UCSD-AML1 (cell line): Measurements from ENCODE around the gene ZMAT5.

Source experiments
- DNase-seq: peaks from one replicate; lab custom pipeline; 2025; ENCODE audit not compliant: unreplicated experiment; lab: John Stamatoyannopoulos, UW

The ZMAT5 gene

GRCh38 chr22:29787371-29787980 lies 20.7 kb upstream of the ZMAT5 start:
- no peak for DNase-seq

- no peak for DNase-seq
These were observed 19.2 kb upstream of the ZMAT5 start for GRCh38 chr22:29786031-29786430.

DNA sequence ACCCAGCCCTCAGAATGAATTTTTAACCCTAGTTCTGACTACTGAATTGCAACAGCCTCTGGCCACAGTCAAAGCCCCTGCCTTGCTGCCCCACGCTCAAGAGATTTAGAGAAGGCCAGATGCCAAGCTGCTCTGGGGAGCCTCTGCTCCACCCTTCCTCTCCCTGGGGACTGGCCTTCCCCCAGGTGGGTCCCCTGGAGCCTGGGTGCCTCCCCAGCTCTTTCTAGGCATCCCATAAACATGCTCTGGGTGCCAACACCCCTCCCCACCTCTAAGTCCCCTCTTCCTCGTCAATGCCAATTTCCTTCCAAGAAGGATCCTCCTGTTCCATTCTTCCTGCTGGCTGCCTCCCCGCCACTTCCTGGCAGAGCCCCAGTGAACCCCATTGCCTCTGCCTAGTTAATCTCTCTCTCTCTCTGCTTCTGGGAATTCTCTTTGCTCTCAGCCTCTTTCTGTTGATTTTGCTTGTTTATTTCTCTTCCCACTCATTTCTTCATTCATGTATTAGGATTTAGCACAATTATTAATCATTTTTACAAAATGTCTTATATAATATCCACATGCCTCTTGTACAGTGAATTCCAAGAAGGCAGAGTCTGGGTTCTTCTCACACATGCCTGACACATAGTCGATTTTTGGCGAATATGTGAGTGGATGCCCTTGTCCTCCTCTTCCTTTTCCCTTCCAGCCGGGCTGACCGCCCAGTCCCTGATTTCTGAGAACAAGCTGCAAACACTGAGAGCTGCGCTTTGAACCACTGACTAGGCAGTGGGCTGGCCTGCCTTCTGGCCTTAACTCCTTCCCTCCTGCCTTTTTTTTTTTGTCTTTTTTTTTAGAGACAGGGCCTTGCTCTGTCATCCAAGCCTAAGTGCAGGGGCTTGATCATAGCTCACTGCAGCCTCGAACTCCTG lies 17.9 kb upstream of the ZMAT5 start:
- no peak for DNase-seq

DNA sequence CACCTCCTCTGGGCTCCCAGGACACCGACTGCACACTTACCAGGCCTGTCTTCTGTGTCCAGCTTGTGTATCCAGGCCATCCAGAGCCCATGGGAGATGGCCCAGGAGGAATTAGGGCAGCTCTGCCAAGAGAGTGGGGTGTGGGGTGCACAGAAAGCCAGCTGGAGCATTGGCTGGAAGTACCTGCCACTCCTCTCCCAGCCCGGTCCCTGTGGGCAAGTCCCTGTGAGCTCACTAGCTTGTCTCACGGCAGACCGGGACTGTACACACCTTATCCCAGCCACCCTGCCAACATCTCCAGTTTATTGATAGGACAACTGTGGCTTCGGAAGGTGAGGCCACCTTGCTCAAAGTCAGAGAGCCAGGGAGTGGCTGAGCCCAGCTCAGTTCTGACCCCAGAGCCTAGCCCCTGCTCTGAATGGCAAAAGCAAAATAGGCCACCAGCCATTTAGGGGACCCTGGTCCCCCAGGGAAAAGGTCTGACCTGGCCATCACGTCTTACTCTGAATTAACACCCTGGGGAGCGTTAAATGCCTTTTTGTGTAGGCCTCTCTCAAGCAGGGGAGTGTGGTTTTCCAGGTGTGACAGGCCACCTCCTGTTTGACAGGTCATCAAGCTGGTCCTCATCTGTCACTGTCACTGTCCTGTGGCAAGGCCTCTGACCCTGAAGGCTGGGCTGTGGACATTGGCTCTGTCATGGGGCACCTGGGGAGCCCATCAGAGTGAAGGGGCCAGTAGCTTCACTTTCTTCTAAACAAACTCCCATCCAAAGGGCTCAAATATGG lies 15.4 kb upstream of the ZMAT5 start:
- no peak for DNase-seq

GRCh38 chr22:29780748-29781676 lies 14.2 kb upstream of the ZMAT5 start:
- no peak for DNase-seq

GRCh38 chr22:29780220-29780619 lies 13.4 kb upstream of the ZMAT5 start:
- DNase-seq: no peak

GRCh38 chr22:29773233-29773632 lies 6.4 kb upstream of the ZMAT5 start:
- no peak for DNase-seq

GRCh38 chr22:29772170-29772641 lies 5.4 kb upstream of the ZMAT5 start:
- no peak for DNase-seq

DNA sequence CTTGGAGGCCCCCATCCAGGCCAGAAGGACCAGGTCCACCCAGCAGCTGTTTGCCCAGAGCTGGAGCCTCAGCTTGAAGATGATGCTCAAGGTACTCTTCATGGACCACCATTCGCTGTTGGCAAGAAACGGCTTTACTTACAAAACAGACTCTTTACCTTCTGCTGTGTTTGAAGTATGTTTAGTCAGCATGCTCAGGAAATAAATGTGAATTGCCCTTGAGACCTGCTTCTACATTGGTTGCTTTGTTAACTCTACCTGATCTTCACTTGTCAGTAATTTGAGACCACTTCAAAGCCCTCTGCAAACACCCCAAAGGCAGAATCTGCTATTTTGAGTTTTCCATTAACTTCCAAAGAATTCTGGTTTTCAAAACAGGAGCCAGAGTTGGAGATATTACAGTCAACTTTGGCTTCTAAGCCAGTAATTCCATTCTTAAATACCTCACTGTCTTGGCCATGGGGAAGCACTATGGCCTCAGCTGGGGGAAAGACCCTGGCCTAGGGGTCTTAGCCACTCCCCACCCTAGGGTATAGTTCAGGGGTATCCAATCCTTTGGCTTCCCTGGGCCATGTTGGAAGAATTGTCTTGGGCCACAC lies 3.0 kb upstream of the ZMAT5 start:
- no peak for DNase-seq

DNA sequence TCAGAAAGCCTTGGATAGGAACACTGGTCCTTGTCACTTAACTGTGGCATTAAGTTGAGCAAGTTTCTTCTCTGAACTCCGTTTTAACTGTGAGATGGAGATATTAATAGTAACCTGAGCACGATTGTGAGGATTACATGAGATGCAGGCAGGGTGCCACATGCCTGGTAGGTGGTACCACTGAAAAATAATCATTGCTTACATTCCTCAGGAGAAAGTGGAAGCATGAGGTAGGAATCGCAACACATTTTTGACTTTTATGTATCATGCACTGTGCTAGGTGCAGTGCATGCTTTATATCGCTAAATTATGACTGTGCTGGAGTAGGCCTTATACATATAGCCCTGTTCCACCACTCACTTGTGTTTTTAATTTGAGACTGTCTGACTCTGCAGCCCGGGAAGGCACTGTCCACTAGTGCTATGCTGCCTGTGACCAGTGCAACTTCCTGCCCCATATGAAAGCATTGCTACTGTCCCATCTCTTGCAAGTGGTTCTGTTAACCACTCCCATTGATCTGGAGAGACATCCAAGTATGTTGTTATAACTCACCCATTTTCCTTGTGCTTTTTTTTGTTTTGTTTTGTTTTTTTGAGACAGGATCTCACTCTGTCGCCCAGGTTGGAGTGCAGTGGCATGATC lies 1.4 kb upstream of the ZMAT5 start:
- no peak for DNase-seq

DNA sequence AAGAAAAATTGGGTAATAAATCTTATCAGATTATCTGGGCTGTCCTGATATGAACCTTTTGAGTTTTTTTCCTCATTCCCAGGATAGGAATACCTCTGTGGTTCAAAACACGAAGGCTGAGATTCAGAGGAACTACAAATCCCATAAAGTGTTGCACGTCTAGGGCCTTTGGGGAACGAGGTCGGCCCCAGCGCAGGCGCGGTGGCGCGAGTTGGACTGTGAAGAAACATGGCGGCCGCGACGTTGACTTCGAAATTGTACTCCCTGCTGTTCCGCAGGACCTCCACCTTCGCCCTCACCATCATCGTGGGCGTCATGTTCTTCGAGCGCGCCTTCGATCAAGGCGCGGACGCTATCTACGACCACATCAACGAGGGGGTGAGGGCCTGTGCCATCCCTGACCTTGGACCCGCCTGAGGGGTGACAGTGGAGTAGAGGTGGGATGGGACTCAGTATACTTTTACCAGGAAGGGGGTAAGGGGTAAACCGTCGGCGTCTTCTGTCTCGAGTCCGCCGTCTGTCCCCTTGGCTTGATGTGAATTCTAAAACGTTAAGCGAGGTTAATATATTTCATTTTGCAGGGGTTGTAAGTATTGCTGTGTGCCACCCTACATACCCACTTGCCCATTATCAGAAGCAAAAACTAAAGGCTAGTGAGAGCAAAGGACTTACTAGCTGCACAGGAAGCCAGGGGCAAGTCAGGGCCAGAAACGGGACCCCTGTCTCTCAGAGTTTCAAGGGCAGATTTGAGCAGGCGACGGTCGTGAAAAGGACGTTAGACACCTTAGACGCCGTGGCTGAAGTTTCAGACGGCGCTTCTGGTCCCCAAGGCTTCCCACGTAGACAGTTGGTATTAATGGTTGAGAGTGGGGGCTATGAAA lies 604 bp upstream of the ZMAT5 start, which contains the start of gene UQCR10:
TSS of gene UQCR10 (plus strand) at position 199 of the 881 bp plus-strand sequence. CDS start at position 229, 30 bp downstream.
- peak; percentile 88 for DNase-seq

GRCh38 chr22:29765905-29766631 lies 739 bp downstream of the ZMAT5 start:
- DNase-seq: no peak

- no peak for DNase-seq
These were observed 4.5 kb downstream of the ZMAT5 start for GRCh38 chr22:29762263-29762662.

DNA sequence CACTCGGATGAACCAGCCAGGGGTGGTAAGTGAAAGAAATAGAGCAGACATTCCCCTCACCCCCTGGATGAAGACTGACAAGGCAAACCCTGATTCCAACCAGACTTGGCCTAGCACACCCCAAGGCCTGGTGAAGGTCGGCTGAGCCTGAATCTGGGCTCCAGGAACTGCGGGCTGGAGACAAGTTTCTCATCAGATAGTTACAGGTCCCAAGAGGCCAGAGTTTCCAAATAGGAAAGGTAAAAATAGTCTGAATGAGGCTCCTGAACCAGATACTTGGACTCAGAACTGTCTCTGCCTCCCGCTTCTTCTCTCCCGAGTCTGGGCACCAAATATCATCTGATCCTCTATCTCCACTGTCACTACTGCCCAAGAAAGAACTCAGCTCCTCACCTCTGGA lies 7.8 kb downstream of the ZMAT5 start:
- DNase-seq: no peak

- DNase-seq: no peak
These were observed 8.7 kb downstream of the ZMAT5 start for GRCh38 chr22:29758068-29758622.

GRCh38 chr22:29757096-29757495 lies 9.7 kb downstream of the ZMAT5 start:
- no peak for DNase-seq

- no peak for DNase-seq
These were observed 10.5 kb downstream of the ZMAT5 start for GRCh38 chr22:29756341-29756740.

GRCh38 chr22:29755889-29756288 lies 10.9 kb downstream of the ZMAT5 start:
- DNase-seq: no peak
